ENCODE measurements around the gene HOXA9. TPM values are rescaled to one million over a fixed set of nuclear protein-coding genes. Genes with fewer than 3 reads are reported as not detected.

HOXA9 gene
- total RNA-seq, 2 donors from 2014 or later = not detected

DNA sequence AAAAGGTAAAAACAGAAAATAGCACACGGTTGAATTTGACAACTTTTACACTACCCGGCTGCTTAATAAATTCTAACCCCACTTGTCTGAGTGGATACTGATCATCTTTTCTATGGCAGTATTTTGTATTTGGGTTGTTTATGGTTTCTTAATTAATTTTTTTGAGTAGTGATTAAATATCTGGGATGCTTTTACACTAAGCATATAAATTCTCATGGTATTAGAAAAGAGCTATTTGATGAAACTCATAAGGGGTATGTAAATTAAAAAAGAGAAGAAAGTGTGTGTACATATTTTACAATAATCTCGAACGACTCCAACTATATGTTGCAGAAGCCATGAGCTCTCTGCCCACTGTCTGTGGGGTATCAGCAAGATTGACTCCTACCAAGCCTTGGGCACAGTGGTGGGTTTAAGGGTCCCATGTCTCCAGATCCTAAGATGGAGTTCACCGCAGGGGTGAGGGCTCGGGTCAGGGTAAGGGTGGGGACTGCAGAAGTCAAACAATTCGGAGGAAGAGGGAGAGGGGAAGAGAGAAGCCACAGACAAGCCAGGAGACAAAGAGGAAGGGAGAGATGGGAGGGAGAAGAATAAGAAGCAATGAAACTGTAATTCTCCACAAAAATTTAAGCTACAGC lies 42.1 kb upstream of the HOXA9 start:
- no peak for TF ChIP-seq CTCF (IDR thresholded peaks at IDR 0.05)
- Histone ChIP-seq H3K4me1 (ENCODE audit: control insufficient read depth in 1 of 2, low read depth in 2 of 2) (peaks cover 9 to 18% of the 10 kb centered on the region in 2 donors), H3K9me3 (no peaks in the 10 kb centered on the region), H3K27ac (no peak overlapping the region), H3K27me3 (replicated peaks; ENCODE audit: insufficient read depth) (peaks cover 41% of the 10 kb centered on the region), H3K36me3 (no peaks in the 10 kb centered on the region), H3K4me3 (no peak overlapping the region)
- ATAC-seq (ENCODE audit: insufficient number of reproducible peaks, low FRiP score, low read depth) (no peak), DNase-seq (ENCODE audit: low spot score) (no peak)

DNA sequence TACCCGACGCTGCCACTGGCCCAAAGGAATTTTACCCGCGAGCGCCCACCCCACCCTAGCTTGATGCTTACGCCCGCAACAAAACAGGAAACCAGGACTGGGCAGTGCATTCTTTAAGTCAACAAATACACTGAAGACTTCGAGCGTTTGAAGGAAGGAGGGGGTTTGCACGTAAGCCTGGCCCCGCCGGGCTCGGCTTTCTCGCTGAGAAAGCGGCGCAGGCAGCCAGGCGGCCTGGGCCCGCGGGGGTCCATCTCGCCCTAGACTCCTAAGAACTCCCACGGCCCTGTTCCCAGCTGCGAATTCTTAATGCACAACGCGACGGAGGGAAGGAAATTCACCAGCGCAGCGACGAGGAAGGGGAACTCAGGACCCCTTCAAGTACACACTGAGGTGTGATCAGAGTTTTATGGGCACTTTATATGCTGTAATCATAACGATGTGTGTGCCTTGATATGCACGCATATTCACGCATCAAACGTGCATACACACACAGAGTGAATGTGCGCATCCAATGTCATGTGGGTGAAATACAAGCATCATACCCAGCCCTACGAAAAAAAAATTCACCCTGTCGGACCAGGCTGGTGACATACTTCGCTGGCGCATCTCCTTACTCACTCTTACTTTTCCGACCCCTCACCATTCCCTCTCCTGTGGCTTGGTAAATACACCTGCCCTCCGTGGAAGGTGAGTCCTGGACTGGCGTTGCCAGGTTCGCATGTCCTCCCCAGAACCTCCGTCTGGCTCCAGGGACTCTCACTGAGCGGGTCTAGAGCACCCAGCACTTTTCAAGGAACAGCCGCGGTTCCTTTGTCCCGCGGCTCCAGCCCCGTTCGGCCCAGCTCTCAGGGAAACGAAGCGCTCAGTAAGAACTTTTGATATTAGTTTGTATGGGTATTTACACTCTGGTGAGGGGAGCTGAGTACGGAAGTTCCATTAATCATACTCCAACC lies 40.3 kb upstream of the HOXA9 start:
- TF ChIP-seq CTCF (IDR thresholded peaks at IDR 0.05) = no peak
- H3K4me3 ChIP-seq = peak overlapping the region; percentile 44
- no peak overlapping the region for H3K27ac ChIP-seq
- peaks cover 53% of the 10 kb centered on the region for H3K27me3 ChIP-seq (replicated peaks; ENCODE audit: insufficient read depth)
- peaks cover 12 to 30% of the 10 kb centered on the region in 2 donors for H3K4me1 ChIP-seq (ENCODE audit: control insufficient read depth in 1 of 2, low read depth in 2 of 2)
- no peak for ATAC-seq (ENCODE audit: insufficient number of reproducible peaks, low FRiP score, low read depth)
- H3K9me3 ChIP-seq = no peaks in the 10 kb centered on the region
- no peak for DNase-seq (ENCODE audit: low spot score)
- no peaks in the 10 kb centered on the region for H3K36me3 ChIP-seq

DNA sequence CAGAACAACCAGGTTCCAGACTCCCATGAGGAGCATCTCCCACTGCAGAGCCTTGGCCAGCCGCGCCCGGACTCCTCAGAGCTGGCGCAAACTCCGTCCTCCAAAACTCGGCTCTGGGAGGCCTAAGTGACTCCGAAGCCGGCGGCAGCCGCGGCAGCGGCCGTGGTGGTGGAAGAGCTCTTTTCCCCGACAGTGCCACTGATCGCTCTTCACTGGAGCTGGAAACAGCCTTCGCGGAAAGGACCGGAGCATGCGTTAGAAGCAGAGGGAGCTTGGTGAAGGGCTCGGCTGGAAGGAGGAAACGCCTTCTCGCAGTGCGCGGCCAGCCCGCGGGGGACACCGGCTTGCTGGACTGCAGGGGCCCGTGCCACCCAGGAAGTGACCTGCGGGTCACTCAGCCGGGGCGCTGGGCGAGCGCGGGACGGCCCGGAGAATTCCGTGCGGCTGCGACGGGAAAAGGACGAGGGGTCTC lies 39.5 kb upstream of the HOXA9 start:
- Histone ChIP-seq H3K36me3 (no peaks in the 10 kb centered on the region), H3K9me3 (no peaks in the 10 kb centered on the region), H3K27me3 (replicated peaks; ENCODE audit: insufficient read depth) (peaks cover 58% of the 10 kb centered on the region), H3K27ac (no peak overlapping the region), H3K4me3 (peak overlapping the region; percentile 44), H3K4me1 (ENCODE audit: control insufficient read depth in 1 of 2, low read depth in 2 of 2) (peaks cover 16 to 34% of the 10 kb centered on the region in 2 donors)
- DNase-seq (ENCODE audit: low spot score) = no peak
- no peak for ATAC-seq (ENCODE audit: insufficient number of reproducible peaks, low FRiP score, low read depth)
- no peak for TF ChIP-seq CTCF (IDR thresholded peaks at IDR 0.05)

DNA sequence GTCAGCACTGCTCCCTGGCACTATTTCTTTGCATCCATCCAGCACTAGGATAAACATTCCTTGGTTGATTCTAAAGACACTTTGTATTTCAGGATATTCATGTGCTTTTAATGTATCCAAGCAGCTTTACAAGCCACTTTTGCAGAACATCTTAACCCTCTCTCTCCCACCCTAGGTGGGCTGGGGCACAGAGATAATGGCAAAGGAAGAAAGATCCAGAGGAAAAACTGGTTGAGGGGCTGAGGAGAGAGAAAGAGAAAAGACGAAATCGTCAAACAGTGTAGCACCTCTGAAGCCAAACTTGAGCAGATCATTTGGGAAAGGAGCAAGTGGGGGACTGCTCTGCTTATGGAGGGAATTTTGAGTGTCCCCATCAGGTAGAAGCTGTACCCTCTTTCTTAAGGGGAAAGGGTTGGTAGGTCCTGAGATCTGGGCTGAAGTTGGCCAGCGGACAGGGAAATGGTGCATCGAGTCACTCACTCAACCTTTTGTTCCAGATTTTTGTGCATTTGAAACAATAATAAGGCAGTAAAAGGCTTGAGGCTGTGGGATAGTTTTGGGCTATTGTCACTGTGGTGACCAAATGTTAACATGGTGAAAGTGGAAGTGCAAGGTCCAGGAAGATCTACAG lies 38.7 kb upstream of the HOXA9 start:
- Histone ChIP-seq H3K4me3 (no peak overlapping the region), H3K9me3 (no peaks in the 10 kb centered on the region), H3K27me3 (replicated peaks; ENCODE audit: insufficient read depth) (peaks cover 60% of the 10 kb centered on the region), H3K4me1 (ENCODE audit: control insufficient read depth in 1 of 2, low read depth in 2 of 2) (peaks cover 16 to 38% of the 10 kb centered on the region in 2 donors), H3K27ac (no peak overlapping the region), H3K36me3 (no peaks in the 10 kb centered on the region)
- TF ChIP-seq CTCF (IDR thresholded peaks at IDR 0.05) = no peak
- ATAC-seq (ENCODE audit: insufficient number of reproducible peaks, low FRiP score, low read depth) (no peak), DNase-seq (ENCODE audit: low spot score) (no peak)
